ENCODE measurements around the gene CCDC150.

- TF ChIP-seq POLR2AphosphoS5 (IDR thresholded peaks at IDR 0.05; ENCODE audit: low read depth, low read length) = no peak
- TF ChIP-seq, protein P1, sequence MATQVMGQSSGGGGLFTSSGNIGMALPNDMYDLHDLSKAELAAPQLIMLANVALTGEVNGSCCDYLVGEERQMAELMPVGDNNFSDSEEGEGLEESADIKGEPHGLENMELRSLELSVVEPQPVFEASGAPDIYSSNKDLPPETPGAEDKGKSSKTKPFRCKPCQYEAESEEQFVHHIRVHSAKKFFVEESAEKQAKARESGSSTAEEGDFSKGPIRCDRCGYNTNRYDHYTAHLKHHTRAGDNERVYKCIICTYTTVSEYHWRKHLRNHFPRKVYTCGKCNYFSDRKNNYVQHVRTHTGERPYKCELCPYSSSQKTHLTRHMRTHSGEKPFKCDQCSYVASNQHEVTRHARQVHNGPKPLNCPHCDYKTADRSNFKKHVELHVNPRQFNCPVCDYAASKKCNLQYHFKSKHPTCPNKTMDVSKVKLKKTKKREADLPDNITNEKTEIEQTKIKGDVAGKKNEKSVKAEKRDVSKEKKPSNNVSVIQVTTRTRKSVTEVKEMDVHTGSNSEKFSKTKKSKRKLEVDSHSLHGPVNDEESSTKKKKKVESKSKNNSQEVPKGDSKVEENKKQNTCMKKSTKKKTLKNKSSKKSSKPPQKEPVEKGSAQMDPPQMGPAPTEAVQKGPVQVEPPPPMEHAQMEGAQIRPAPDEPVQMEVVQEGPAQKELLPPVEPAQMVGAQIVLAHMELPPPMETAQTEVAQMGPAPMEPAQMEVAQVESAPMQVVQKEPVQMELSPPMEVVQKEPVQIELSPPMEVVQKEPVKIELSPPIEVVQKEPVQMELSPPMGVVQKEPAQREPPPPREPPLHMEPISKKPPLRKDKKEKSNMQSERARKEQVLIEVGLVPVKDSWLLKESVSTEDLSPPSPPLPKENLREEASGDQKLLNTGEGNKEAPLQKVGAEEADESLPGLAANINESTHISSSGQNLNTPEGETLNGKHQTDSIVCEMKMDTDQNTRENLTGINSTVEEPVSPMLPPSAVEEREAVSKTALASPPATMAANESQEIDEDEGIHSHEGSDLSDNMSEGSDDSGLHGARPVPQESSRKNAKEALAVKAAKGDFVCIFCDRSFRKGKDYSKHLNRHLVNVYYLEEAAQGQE (IDR thresholded peaks at IDR 0.05; ENCODE audit: insufficient read depth in 1 of 2, low read depth in 2 of 2, low read length in 2 of 2) = no peak
- TF ChIP-seq TAF1 (IDR thresholded peaks at IDR 0.05; ENCODE audit: borderline replicate concordance, insufficient read depth, low read length) = no peak
- TF ChIP-seq SIN3A (IDR thresholded peaks at IDR 0.05; ENCODE audit: borderline replicate concordance, insufficient read depth, low read length) = no peak
- TF ChIP-seq FOXP2 (optimal IDR thresholded peaks at IDR 0.05; ENCODE audit: borderline replicate concordance, extremely low read depth, extremely low read length, insufficient read depth) = no peak
Measured at GRCh38 chr2:196606516-196606915, 33.0 kb upstream of the CCDC150 start.

Data from PFSK-1 (cell line).